Astrocyte (in vitro differentiated cells and primary cell): ENCODE measurements around the gene KCNH2.

Source experiments
- EZH2 ChIP-seq: IDR thresholded peaks from 2 replicates; pipeline ENCODE4 v1.6.1; 2012; ENCODE audit warnings: mild to moderate bottlenecking, low read length, inconsistent platforms; ENCODE audit not compliant: insufficient read depth
- TF ChIP-seq, protein P1 (sequence below): IDR thresholded peaks from 2 replicates; pipeline ENCODE4 v1.5.1; 2011; ENCODE audit warnings: low read depth, mild to moderate bottlenecking, inconsistent platforms, low read length, moderate library complexity; ENCODE audit not compliant: insufficient read depth

DNA sequence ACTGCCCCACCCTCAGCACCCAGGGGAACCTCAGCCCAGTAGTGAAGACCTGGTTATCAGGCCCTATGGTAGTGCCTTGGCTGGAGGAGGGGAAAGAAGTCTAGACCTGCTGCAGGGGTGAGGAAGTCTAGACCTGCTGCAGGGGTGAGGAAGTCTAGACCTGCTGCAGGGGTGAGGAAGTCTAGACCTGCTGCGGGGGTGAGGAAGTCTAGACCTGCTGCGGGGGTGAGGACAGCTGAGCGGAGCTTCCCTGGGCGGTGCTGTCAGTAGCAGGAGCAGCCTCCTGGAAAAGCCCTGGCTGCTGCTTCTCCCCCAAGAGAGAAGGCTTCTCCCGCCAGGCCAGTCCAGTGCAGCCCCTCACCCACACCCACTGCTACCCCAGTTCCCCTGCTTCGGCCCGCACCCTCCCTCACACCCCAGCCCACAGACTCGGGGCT lies 19.0 kb upstream of the KCNH2 start:
- TF ChIP-seq, protein P1, sequence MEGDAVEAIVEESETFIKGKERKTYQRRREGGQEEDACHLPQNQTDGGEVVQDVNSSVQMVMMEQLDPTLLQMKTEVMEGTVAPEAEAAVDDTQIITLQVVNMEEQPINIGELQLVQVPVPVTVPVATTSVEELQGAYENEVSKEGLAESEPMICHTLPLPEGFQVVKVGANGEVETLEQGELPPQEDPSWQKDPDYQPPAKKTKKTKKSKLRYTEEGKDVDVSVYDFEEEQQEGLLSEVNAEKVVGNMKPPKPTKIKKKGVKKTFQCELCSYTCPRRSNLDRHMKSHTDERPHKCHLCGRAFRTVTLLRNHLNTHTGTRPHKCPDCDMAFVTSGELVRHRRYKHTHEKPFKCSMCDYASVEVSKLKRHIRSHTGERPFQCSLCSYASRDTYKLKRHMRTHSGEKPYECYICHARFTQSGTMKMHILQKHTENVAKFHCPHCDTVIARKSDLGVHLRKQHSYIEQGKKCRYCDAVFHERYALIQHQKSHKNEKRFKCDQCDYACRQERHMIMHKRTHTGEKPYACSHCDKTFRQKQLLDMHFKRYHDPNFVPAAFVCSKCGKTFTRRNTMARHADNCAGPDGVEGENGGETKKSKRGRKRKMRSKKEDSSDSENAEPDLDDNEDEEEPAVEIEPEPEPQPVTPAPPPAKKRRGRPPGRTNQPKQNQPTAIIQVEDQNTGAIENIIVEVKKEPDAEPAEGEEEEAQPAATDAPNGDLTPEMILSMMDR = no peak
- no peak for TF ChIP-seq EZH2
